ENCODE measurements around the gene TMEM161A.
"Not testable (repeated sequence)": the region's sequence is repeated elsewhere in the genome, so short reads cannot be mapped to it uniquely, and the experiment has no call there.

The TMEM161A gene

DNA sequence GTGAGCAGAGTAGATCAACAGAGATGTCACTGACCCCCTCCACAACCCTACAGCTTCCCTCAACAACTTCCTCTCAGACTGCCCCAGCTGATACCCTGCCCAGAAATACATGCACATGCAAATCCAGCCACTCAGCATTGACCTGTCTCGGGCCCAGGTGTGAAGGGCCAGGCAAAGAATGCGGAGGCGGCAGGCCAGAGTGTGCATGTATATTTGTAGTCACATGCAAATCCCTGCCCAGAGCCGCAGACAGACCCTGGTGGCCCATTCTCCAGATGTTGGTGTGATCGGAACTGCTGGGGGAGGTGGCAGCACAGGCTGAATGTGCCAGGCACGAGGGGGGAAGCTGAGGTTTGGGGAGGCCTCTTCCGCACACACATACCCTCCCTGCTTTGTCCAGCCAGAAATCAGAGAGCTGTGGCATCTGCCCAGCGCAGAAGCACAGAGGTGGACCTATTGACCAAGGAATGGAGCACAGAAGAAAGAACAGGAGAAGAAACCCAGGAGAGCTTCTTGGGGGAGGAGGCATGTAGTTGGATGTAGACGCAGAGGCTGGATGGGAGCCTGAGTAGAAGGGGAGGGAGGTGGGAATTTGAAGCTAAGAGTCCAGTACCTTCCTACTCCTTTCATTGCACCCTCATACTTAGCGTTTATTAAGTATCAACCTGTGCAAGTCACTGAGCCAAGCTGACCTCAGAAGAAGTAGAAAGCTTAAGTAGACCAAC is 17.4 kb upstream of the TMEM161A start:
- DNase-seq (ENCODE audit: low read depth), result no peak

DNA sequence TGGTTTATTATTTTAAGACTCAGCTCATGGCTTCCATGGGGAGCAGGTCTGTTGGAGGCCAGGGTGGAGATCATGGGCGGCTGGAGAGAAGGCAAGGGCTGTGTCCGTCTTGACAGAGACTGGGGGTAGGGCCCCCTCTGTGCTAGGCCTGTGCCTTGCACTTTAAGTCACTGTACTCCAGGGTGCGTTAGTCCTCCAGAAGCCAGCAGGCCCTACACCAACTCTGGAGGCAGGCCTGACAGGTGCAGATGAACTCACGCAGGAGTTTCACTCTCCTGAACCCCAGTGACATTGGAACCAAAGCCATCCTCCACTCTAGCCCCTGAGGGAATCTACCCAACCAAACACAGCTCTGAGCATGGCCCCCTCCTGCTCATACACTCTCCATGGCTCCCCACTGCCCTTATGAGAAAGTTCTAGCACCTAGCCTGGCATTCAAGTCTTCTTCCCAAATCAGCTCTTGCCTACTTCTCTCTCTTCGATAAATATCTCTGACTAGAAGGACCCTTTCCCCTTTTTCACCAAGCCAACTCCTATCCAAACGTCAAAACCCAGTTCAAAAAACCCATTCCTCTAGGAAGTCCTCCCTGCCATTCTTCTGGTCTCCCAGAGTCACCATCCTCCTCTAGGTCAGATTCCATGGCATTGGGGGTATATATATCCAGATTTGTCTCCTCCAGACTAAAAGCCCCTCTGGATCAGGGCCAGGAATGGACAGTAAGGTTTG is 16.7 kb upstream of the TMEM161A start:
- no peak for DNase-seq (ENCODE audit: low read depth)

- DNase-seq (ENCODE audit: low read depth), result no peak
Observed at GRCh38 chr19:19152668-19153384, 14.5 kb upstream of the TMEM161A start.

GRCh38 chr19:19151418-19151817 is 13.1 kb upstream of the TMEM161A start:
- no peak for DNase-seq (ENCODE audit: low read depth)

- no peak for DNase-seq (ENCODE audit: low read depth)
Observed at GRCh38 chr19:19149435-19149834, 11.2 kb upstream of the TMEM161A start.

- not testable (repeated sequence) for DNase-seq (ENCODE audit: low read depth)
Observed at GRCh38 chr19:19148504-19148903, 10.2 kb upstream of the TMEM161A start.

GRCh38 chr19:19147344-19147743 is 9.1 kb upstream of the TMEM161A start:
- DNase-seq (ENCODE audit: low read depth), result no peak

DNA sequence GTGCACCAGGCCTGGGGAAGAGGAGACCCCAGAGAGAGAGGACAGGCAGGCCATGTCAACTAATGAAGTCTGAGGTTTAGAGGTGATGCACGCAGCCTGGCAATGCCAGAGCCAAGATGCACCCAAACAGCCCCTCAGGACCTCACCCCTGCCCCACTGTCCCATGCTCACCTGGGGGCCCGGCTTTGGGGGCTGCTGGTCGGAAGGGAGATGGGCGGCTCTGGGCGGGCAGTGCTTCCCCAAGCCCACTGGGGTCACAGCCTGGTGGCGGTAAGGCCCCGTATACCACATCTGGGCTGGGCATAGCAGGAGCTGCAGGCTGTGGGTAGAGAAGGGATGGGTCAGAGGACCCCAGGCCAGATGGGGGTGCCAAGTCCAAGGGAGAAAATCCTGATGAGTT is 8.6 kb upstream of the TMEM161A start:
- no peak for DNase-seq (ENCODE audit: low read depth)

- peak; percentile 11 for DNase-seq (ENCODE audit: low read depth)
Observed at GRCh38 chr19:19145684-19146608, 7.7 kb upstream of the TMEM161A start.

DNA sequence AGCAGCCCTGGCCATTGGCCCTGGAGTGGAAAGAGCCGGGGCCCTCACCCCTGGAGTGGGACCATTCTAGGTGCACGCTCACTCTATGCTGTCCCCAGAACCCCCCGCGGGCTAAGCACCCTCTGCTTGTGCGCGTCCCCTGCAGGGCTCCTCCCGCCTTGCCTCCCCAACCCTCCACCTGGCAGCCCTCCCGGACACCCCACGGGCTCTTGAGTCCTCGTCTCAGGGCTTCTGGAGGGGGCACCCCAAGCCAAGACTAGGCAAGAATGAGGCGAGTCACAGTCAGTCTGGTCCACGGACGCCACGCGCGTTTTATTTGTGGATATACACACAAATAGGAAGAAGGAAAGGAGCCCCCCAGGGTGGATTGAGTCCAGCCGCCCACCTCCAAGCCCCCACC is 7.0 kb upstream of the TMEM161A start:
- no peak for DNase-seq (ENCODE audit: low read depth)

- DNase-seq (ENCODE audit: low read depth), result no peak
Observed at GRCh38 chr19:19142347-19142746, 4.1 kb upstream of the TMEM161A start.

GRCh38 chr19:19140476-19140875 is 2.2 kb upstream of the TMEM161A start:
- no peak for DNase-seq (ENCODE audit: low read depth)

GRCh38 chr19:19139876-19140229 is 1.6 kb upstream of the TMEM161A start:
- no peak for DNase-seq (ENCODE audit: low read depth)

DNA sequence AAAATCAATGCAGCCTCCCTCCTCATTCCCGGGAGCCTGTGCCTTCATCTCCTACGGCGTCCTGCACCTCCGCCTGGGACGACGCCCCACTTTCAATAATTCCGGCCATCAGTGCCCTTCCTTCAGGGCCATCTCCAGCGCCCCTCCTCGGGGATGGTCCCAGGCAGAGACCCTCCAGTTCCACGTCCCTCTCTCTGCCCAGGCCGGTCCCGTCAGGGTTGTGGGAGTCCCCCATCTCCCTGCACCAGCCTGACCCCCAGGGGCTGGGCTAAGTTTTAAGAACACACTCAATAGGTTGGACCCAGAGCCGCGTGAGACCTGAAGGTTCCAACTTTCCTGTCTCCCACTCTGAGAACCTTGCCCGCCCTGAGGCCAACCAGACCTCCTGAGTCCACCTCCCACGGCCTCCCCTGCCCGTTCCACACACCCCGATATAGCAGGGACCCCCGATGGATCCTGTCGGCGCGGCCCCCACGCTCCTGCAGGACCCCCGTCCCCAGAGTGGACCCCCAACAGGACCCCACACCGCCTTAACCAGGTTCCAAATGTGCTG is 646 bp downstream of the TMEM161A start:
- no peak for DNase-seq (ENCODE audit: low read depth)

DNA sequence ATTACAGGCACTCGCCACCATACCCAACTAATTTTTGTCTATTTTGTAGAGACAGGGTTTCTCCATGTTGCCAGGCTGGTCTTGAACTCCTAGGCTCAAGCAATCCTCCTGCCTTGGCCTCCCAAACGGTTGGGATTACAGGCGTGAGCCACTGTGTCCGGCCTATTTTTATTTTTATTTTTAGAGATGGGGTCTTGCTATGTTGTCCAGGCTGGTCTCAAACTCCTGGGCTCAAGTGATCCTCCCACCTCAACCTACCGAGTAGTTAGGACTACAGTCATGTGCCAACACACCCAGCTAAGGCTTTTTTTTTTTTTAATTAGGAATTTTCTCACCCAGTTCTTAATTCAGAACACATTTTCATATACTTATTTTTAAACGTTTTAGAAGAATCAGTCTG is 2.6 kb downstream of the TMEM161A start:
- DNase-seq (ENCODE audit: low read depth), result not testable (repeated sequence)

DNA sequence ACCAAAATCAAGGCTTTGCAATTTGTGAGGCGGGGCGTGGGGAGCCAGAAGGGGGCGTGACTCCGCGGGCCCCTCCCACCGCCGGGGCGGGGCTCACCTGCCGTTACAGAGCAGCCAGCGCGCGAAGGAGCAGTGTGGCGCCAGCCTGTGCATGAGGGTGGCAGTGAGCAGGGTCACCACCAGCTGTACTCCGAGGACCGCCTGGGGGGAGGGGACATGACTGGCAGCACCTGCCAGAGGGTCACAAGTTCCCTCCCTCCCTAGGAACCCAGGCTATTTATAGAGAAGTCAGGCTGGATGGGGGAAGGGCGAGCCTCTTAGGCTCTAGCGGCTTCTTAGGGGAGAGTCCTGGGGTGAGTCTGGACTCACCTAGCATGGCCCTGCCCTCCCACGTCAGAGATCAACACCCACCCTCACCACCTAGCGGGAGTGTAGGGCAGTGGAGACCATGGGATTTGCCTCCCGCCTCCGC is 3.6 kb downstream of the TMEM161A start:
- DNase-seq (ENCODE audit: low read depth), result no peak

DNA sequence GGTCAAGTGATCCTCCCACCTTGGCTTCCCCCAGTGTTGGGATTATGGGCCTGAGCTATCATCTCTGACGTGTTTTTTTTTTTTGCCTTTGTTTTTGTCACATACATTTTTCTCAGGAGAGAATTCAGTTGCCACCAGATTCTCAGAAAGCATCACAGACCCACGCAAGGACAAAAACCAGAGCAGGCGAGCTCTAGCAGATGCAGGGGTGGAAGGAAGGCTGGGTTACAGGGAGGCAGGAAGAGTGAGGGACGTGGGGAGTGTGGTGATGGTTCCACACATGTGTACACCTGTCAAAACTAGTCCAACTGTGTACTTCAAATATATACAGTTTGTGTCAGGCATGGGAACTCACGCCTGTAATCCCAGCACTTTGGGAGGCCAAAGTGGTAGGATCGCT is 4.3 kb downstream of the TMEM161A start:
- DNase-seq (ENCODE audit: low read depth), result no peak

DNA sequence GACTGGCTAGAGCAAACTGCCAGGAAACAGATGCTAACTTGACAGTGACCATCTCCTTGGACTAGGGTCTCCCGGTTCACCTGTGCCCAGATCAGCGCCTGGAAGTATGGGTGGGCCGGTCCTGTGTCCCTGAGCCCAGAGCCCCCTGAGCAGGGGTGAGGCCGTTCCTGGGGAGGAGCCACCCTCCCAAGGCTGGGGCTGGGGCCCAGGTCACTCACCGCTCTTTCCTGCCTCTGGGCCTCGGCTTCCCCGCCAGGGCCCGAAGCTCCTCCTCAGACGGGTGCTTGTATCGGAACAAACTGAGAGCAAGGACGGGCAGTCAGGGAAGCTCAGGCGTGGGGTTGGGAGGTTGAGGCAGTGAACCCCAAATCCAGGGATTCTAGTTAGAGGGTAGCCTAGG is 5.4 kb downstream of the TMEM161A start:
- DNase-seq (ENCODE audit: low read depth), result no peak

GRCh38 chr19:19131989-19132388 is 6.3 kb downstream of the TMEM161A start:
- DNase-seq (ENCODE audit: low read depth), result no peak

DNA sequence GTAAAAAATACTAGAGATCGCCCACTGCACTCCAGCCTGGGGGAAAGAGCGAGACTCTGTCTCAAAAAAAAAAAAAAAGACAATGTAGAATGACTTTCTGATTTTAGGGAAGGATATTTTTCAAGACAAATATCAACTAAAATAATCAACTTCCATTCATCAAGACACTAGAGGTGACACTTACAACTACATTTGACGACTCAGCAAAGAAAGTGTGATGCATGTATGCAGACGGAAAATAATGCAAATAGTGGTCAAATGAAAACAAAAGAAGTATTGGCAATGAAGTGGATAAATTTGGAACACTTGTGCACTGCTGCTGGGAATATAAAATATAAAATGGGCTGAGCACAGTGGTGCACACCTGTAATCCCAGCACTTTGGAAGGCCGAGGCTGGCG is 12.2 kb downstream of the TMEM161A start:
- DNase-seq (ENCODE audit: low read depth), result no peak

DNA sequence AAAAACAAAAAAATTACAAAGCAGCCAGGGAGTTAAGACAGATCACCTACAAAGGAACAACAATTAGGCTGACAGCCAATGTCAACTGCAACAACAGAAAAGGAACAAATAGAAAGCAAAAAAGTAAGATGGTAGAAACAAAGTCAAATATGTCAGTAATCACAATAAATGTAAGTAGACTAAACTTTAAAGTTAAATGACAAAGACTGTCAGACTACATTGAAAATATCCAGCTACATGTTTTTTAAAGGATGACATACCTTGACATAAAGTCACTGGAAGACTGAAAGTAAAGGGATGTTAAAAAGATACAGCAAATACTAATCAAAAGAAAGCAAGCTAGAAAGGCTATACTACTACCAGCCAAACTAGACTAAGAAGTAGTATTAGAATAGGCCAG is 14.9 kb downstream of the TMEM161A start:
- no peak for DNase-seq (ENCODE audit: low read depth)

GRCh38 chr19:19122902-19123301 is 15.4 kb downstream of the TMEM161A start:
- no peak for DNase-seq (ENCODE audit: low read depth)

Data from non-pigmented ciliary epithelial cell (primary cell).